GM23338 (cell line): ENCODE results near the gene GFER. TPM values are rescaled to one million over a fixed set of nuclear protein-coding genes. Genes with fewer than 3 reads are reported as not detected.

Experiments
- ATAC-seq: fragments of 200-7000 bp; cut with Tn5 transposase; 3 replicates; pipeline ENCODE4 v1.9.1; 2020
- DNase-seq: peaks from one replicate; pipeline ENCODE4 v3.0.0-alpha.2; 2015; ENCODE audit warnings: low spot score
- H2AFZ ChIP-seq: fragments of 200-600 bp; sonication (generic); 2 replicates; pipeline ENCODE4 v1.8.0; 2016; ENCODE audit warnings: antibody characterized with exemption, mild to moderate bottlenecking, moderate library complexity
- H3F3A ChIP-seq: fragments of 200-600 bp; sonication (generic); replicated peaks from 2 replicates; pipeline ENCODE4 v1.8.0; 2017; ENCODE audit warnings: antibody characterized with exemption, mixed run types, low read depth
- H3K27ac ChIP-seq: fragments of 200-600 bp; sonication (generic); 2 replicates; pipeline ENCODE4 v1.6.1; 2016; ENCODE audit warnings: low read depth
- H3K27me3 ChIP-seq: fragments of 200-600 bp; sonication (generic); 2 replicates; pipeline ENCODE4 v1.8.0; 2016; ENCODE audit warnings: mild to moderate bottlenecking, mixed run types, moderate library complexity; ENCODE audit not compliant: insufficient read depth
- H3K36me3 ChIP-seq: fragments of 200-600 bp; sonication (generic); 2 replicates; pipeline ENCODE4 v1.8.0; 2016; ENCODE audit warnings: mild to moderate bottlenecking; ENCODE audit not compliant: insufficient read depth
- H3K4me1 ChIP-seq: fragments of 200-600 bp; sonication (generic); 2 replicates; pipeline ENCODE4 v1.8.0; 2016; ENCODE audit warnings: mild to moderate bottlenecking, moderate library complexity; ENCODE audit not compliant: insufficient read depth
- H3K4me2 ChIP-seq: fragments of 200-600 bp; sonication (generic); 2 replicates; pipeline ENCODE4 v1.7.1; 2017; ENCODE audit warnings: mixed run types
- H3K4me3 ChIP-seq: fragments of 200-600 bp; sonication (generic); 2 replicates; pipeline ENCODE4 v1.6.1; 2016; ENCODE audit warnings: mixed run types
- H3K79me2 ChIP-seq: fragments of 200-600 bp; sonication (generic); replicated peaks from 2 replicates; pipeline ENCODE4 v1.8.0; 2017; ENCODE audit warnings: mild to moderate bottlenecking; ENCODE audit not compliant: insufficient read depth
- H3K9me2 ChIP-seq: fragments of 200-600 bp; sonication (generic); 2 replicates; pipeline ENCODE4 v1.8.0; 2017; ENCODE audit not compliant: insufficient read depth
- H4K20me1 ChIP-seq: fragments of 200-600 bp; sonication (generic); replicated peaks from 2 replicates; pipeline ENCODE4 v1.8.0; 2017; ENCODE audit warnings: mild to moderate bottlenecking; ENCODE audit not compliant: insufficient read depth
- H3K27ac Mint-ChIP-seq: 2 replicates; pipeline ENCODE4 v1.8.0; 2020; ENCODE audit warnings: inconsistent platforms, mild to moderate bottlenecking, moderate library complexity, mixed read lengths
- H3K27me3 Mint-ChIP-seq: 3 replicates; pipeline ENCODE4 v1.8.0; 2022; ENCODE audit warnings: low read depth, mild to moderate bottlenecking, moderate library complexity, mixed read lengths, inconsistent platforms; ENCODE audit not compliant: insufficient read depth, poor library complexity
- H3K36me3 Mint-ChIP-seq: 3 replicates; pipeline ENCODE4 v1.8.0; 2021; ENCODE audit warnings: low read depth, mild to moderate bottlenecking, inconsistent platforms, moderate library complexity, mixed read lengths
- H3K4me1 Mint-ChIP-seq: 3 replicates; pipeline ENCODE4 v1.8.0; 2020; ENCODE audit warnings: mild to moderate bottlenecking, inconsistent platforms, mixed read lengths
- H3K4me3 Mint-ChIP-seq: 3 replicates; pipeline ENCODE4 v1.8.0; 2021; ENCODE audit warnings: moderate library complexity, mild to moderate bottlenecking, inconsistent platforms, mixed read lengths
- H3K9me3 Mint-ChIP-seq: 3 replicates; pipeline ENCODE4 v1.8.0; 2020; ENCODE audit warnings: moderate library complexity, mild to moderate bottlenecking, inconsistent platforms, mixed read lengths
- CREB1 ChIP-seq: fragments of 250-450 bp; sonication (Bioruptor Pico); IDR thresholded peaks from 2 replicates; pipeline ENCODE4 v1.5.0; 2020; ENCODE audit warnings: low read depth, mild to moderate bottlenecking, moderate library complexity
- EZH2 ChIP-seq: fragments of 200-600 bp; sonication (generic); IDR thresholded peaks from one replicate; pipeline ENCODE4 v1.8.0; 2017; ENCODE audit warnings: antibody characterized with exemption, mild to moderate bottlenecking, low read depth; ENCODE audit not compliant: unreplicated experiment
- EZH2phosphoT487 ChIP-seq: fragments of 200-600 bp; sonication (generic); IDR thresholded peaks from one replicate; pipeline ENCODE4 v1.8.1; 2018; ENCODE audit warnings: antibody characterized with exemption; ENCODE audit not compliant: unreplicated experiment
- JUNB ChIP-seq: IDR thresholded peaks from one replicate; pipeline ENCODE4 v1.6.1; 2016; ENCODE audit warnings: antibody characterized with exemption; ENCODE audit not compliant: unreplicated experiment
- NANOG ChIP-seq: IDR thresholded peaks from 2 replicates; pipeline ENCODE4 v1.6.1; 2016; ENCODE audit warnings: antibody characterized with exemption, borderline replicate concordance
- POLR2AphosphoS5 ChIP-seq: IDR thresholded peaks from 2 replicates; pipeline ENCODE4 v1.6.1; 2016; ENCODE audit warnings: antibody characterized with exemption, low read depth
- STAT1 ChIP-seq: IDR thresholded peaks from one replicate; pipeline ENCODE4 v1.6.1; 2016; ENCODE audit warnings: antibody characterized with exemption; ENCODE audit not compliant: unreplicated experiment
- ZNF114 ChIP-seq: fragments of 250-450 bp; sonication (Bioruptor Pico); IDR thresholded peaks from 2 replicates; pipeline ENCODE4 v1.5.0; 2020; ENCODE audit warnings: mild to moderate bottlenecking, moderate library complexity
- ZNF331 ChIP-seq: fragments of 250-450 bp; sonication (Bioruptor Pico); IDR thresholded peaks from 2 replicates; pipeline ENCODE4 v1.5.0; 2020; ENCODE audit warnings: low read depth, mild to moderate bottlenecking, moderate library complexity
- polyA plus RNA-seq: library from polyadenylated mRNA; unstranded; fragments of >200 nt; fragmentation: Nextera tagmentation; extraction: Ambion mirVana; gene quantifications from 2 replicates; pipeline ENCODE4 v1.2.1, GENCODE V29; 2016
- total RNA-seq: library from RNA; depleted of rRNA; stranded (reverse); fragments of >200 nt; shearing (Covaris generic); gene quantifications from 2 replicates; pipeline ENCODE4 v1.2.3, GENCODE V29; 2014
- TF ChIP-seq, protein P1 (sequence below): IDR thresholded peaks from 2 replicates; pipeline ENCODE4 v1.6.1; 2016; ENCODE audit warnings: antibody characterized with exemption
- TF ChIP-seq, protein P2 (sequence below): IDR thresholded peaks from one replicate; pipeline ENCODE4 v1.6.1; 2018; ENCODE audit warnings: antibody characterized with exemption; ENCODE audit not compliant: unreplicated experiment
- TF ChIP-seq, protein P3 (sequence below): fragments of 250-450 bp; sonication (Bioruptor Pico); IDR thresholded peaks from 2 replicates; pipeline ENCODE4 v1.5.0; 2020; ENCODE audit warnings: mild to moderate bottlenecking, moderate library complexity
- TF ChIP-seq, protein P4 (sequence below), 2 experiments: fragments of 200-600 bp in 1 of 2; sonication (generic) in 1 of 2; conservative IDR thresholded peaks; 2 replicates each; pipeline versions ENCODE4 v1.5.1 to v1.6.1; 2016 to 2017; ENCODE audit warnings: antibody characterized with exemption in 2 of 2, low read depth in 2 of 2, mild to moderate bottlenecking in 2 of 2, moderate library complexity in 1 of 2

The GFER gene
- total and polyA plus RNA-seq, 2 experiments from 2014 or later = 40.1 to 64.5 TPM

DNA sequence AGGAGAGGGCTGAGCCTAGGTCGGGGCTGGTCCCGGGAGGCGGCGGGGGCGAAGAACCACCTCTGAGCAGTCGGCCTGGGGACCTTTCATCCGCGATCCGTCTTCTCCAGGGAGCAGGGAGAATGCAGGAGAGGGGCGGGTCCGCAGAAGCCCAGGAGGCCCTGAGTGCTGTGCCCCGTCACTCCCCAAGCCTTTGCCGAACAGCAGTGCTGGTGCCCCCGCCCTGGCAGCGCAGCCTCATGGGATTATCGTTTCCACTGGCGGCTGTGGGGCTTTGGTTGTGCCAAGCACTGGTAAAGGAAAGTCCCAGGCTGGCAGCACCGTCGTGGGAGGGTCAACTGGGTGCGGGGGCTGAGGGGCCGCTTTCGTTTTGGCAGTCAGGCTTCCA is 11.5 kb upstream of the GFER start:
- no peak for TF ChIP-seq ZNF331 (CRISPR knock-in tag)
- no peak for TF ChIP-seq EZH2
- TF ChIP-seq JUNB = no peak
- TF ChIP-seq POLR2AphosphoS5 = no peak
- TF ChIP-seq, protein P1, sequence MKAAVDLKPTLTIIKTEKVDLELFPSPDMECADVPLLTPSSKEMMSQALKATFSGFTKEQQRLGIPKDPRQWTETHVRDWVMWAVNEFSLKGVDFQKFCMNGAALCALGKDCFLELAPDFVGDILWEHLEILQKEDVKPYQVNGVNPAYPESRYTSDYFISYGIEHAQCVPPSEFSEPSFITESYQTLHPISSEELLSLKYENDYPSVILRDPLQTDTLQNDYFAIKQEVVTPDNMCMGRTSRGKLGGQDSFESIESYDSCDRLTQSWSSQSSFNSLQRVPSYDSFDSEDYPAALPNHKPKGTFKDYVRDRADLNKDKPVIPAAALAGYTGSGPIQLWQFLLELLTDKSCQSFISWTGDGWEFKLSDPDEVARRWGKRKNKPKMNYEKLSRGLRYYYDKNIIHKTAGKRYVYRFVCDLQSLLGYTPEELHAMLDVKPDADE = no peak
- no peak for TF ChIP-seq CREB1 (CRISPR knock-in tag)
- no peak for TF ChIP-seq EZH2phosphoT487
- no peak for TF ChIP-seq STAT1
- TF ChIP-seq, protein P2, sequence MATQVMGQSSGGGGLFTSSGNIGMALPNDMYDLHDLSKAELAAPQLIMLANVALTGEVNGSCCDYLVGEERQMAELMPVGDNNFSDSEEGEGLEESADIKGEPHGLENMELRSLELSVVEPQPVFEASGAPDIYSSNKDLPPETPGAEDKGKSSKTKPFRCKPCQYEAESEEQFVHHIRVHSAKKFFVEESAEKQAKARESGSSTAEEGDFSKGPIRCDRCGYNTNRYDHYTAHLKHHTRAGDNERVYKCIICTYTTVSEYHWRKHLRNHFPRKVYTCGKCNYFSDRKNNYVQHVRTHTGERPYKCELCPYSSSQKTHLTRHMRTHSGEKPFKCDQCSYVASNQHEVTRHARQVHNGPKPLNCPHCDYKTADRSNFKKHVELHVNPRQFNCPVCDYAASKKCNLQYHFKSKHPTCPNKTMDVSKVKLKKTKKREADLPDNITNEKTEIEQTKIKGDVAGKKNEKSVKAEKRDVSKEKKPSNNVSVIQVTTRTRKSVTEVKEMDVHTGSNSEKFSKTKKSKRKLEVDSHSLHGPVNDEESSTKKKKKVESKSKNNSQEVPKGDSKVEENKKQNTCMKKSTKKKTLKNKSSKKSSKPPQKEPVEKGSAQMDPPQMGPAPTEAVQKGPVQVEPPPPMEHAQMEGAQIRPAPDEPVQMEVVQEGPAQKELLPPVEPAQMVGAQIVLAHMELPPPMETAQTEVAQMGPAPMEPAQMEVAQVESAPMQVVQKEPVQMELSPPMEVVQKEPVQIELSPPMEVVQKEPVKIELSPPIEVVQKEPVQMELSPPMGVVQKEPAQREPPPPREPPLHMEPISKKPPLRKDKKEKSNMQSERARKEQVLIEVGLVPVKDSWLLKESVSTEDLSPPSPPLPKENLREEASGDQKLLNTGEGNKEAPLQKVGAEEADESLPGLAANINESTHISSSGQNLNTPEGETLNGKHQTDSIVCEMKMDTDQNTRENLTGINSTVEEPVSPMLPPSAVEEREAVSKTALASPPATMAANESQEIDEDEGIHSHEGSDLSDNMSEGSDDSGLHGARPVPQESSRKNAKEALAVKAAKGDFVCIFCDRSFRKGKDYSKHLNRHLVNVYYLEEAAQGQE = no peak
- TF ChIP-seq, protein P3, sequence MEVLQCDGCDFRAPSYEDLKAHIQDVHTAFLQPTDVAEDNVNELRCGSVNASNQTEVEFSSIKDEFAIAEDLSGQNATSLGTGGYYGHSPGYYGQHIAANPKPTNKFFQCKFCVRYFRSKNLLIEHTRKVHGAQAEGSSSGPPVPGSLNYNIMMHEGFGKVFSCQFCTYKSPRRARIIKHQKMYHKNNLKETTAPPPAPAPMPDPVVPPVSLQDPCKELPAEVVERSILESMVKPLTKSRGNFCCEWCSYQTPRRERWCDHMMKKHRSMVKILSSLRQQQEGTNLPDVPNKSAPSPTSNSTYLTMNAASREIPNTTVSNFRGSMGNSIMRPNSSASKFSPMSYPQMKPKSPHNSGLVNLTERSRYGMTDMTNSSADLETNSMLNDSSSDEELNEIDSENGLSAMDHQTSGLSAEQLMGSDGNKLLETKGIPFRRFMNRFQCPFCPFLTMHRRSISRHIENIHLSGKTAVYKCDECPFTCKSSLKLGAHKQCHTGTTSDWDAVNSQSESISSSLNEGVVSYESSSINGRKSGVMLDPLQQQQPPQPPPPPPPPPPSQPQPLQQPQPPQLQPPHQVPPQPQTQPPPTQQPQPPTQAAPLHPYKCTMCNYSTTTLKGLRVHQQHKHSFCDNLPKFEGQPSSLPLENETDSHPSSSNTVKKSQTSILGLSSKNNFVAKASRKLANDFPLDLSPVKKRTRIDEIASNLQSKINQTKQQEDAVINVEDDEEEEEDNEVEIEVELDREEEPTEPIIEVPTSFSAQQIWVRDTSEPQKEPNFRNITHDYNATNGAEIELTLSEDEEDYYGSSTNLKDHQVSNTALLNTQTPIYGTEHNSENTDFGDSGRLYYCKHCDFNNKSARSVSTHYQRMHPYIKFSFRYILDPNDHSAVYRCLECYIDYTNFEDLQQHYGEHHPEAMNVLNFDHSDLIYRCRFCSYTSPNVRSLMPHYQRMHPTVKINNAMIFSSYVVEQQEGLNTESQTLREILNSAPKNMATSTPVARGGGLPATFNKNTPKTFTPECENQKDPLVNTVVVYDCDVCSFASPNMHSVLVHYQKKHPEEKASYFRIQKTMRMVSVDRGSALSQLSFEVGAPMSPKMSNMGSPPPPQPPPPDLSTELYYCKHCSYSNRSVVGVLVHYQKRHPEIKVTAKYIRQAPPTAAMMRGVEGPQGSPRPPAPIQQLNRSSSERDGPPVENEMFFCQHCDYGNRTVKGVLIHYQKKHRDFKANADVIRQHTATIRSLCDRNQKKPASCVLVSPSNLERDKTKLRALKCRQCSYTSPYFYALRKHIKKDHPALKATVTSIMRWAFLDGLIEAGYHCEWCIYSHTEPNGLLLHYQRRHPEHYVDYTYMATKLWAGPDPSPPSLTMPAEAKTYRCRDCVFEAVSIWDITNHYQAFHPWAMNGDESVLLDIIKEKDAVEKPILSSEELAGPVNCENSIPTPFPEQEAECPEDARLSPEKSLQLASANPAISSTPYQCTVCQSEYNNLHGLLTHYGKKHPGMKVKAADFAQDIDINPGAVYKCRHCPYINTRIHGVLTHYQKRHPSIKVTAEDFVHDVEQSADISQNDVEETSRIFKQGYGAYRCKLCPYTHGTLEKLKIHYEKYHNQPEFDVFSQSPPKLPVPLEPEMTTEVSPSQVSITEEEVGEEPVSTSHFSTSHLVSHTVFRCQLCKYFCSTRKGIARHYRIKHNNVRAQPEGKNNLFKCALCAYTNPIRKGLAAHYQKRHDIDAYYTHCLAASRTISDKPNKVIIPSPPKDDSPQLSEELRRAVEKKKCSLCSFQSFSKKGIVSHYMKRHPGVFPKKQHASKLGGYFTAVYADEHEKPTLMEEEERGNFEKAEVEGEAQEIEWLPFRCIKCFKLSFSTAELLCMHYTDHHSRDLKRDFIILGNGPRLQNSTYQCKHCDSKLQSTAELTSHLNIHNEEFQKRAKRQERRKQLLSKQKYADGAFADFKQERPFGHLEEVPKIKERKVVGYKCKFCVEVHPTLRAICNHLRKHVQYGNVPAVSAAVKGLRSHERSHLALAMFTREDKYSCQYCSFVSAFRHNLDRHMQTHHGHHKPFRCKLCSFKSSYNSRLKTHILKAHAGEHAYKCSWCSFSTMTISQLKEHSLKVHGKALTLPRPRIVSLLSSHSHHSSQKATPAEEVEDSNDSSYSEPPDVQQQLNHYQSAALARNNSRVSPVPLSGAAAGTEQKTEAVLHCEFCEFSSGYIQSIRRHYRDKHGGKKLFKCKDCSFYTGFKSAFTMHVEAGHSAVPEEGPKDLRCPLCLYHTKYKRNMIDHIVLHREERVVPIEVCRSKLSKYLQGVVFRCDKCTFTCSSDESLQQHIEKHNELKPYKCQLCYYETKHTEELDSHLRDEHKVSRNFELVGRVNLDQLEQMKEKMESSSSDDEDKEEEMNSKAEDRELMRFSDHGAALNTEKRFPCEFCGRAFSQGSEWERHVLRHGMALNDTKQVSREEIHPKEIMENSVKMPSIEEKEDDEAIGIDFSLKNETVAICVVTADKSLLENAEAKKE = no peak
- no peak for TF ChIP-seq ZNF114 (CRISPR knock-in tag)
- TF ChIP-seq NANOG = no peak
- TF ChIP-seq, protein P4, sequence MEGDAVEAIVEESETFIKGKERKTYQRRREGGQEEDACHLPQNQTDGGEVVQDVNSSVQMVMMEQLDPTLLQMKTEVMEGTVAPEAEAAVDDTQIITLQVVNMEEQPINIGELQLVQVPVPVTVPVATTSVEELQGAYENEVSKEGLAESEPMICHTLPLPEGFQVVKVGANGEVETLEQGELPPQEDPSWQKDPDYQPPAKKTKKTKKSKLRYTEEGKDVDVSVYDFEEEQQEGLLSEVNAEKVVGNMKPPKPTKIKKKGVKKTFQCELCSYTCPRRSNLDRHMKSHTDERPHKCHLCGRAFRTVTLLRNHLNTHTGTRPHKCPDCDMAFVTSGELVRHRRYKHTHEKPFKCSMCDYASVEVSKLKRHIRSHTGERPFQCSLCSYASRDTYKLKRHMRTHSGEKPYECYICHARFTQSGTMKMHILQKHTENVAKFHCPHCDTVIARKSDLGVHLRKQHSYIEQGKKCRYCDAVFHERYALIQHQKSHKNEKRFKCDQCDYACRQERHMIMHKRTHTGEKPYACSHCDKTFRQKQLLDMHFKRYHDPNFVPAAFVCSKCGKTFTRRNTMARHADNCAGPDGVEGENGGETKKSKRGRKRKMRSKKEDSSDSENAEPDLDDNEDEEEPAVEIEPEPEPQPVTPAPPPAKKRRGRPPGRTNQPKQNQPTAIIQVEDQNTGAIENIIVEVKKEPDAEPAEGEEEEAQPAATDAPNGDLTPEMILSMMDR (conservative IDR thresholded peaks at IDR 0.05; ENCODE audit: low read depth in 2 of 2) = no peak
- no peak overlapping the region for H2AFZ ChIP-seq
- peak; percentile 42 for ATAC-seq

More for the DNA sequence above, 11.5 kb upstream of the GFER start:
- peak overlapping the region; percentile 96 for H3K4me3 ChIP-seq
- Mint-ChIP-seq H3K4me3 (peak overlapping the region; percentile 99), H3K4me1 (peaks cover 12% of the 10 kb centered on the region), H3K27ac (peak overlapping the region; percentile 95), H3K9me3 (peaks cover 3% of the 10 kb centered on the region; the same call in 1 of the 3 replicates), H3K36me3 (peaks cover 16% of the 10 kb centered on the region), H3K27me3 (peaks cover 19% of the 10 kb centered on the region)
- H3K79me2 ChIP-seq = peaks cover 21% of the 10 kb centered on the region
- peak overlapping the region; percentile 81 for H3K4me2 ChIP-seq
- no peak overlapping the region for H3K27ac ChIP-seq
- H3K9me2 ChIP-seq = no peaks in the 10 kb centered on the region
- H4K20me1 ChIP-seq = no peaks in the 10 kb centered on the region; the same call in none of the 2 replicates
- peaks cover 14% of the 10 kb centered on the region; the same call in 1 of the 2 replicates for H3K4me1 ChIP-seq
- H3K36me3 ChIP-seq = no peaks in the 10 kb centered on the region
- no peaks in the 10 kb centered on the region for H3K27me3 ChIP-seq
- DNase-seq = peak; percentile 56
- no peaks in the 10 kb centered on the region for H3F3A ChIP-seq
